GM13977 (cell line): ENCODE measurements around the gene ATP8B3.

Experiments used
- DNase-seq: peaks from one replicate; pipeline ENCODE4 v3.0.0; 2012; ENCODE audit warnings: low spot score
- CTCF ChIP-seq: IDR thresholded peaks from 2 replicates; pipeline ENCODE4 v1.5.1; 2012; ENCODE audit warnings: mild to moderate bottlenecking, control low read depth; ENCODE audit not compliant: insufficient read depth; ENCODE audit errors: extremely low read depth, missing control alignments
- in situ Hi-C: fragments of 300-500 bp; cut with MboI; formaldehyde crosslinking; loops from one replicate; pipeline ENCODE4 v1.12.0; 2022; ENCODE audit warnings: low sequenced_read_pairs, low pct_unique_long_range_greater_than_20kb, mixed read lengths, inconsistent platforms; ENCODE audit not compliant: unreplicated experiment

Gene ATP8B3

GRCh38 chr19:1827566-1828278, 15.6 kb upstream of the ATP8B3 start:
- TF ChIP-seq CTCF = no peak
- no peak for DNase-seq
- in situ Hi-C loops = no loop called here

- no peak for TF ChIP-seq CTCF
- in situ Hi-C loops = no loop called here
- peak; percentile 49 for DNase-seq
These were observed 14.8 kb upstream of the ATP8B3 start for GRCh38 chr19:1826557-1827521.

- TF ChIP-seq CTCF = peak; percentile 96
- in situ Hi-C loops = no loop called here
- peak; percentile 96 for DNase-seq
These were observed 14.0 kb upstream of the ATP8B3 start for GRCh38 chr19:1825909-1826556.

- no peak for TF ChIP-seq CTCF
- in situ Hi-C loops = no loop called here
- DNase-seq = no peak
These were observed 12.2 kb upstream of the ATP8B3 start for GRCh38 chr19:1824252-1824622.

- in situ Hi-C loops = no loop called here
- DNase-seq = no peak
- TF ChIP-seq CTCF = no peak
These were observed 11.6 kb upstream of the ATP8B3 start for GRCh38 chr19:1823539-1824251.

GRCh38 chr19:1823020-1823419, 10.9 kb upstream of the ATP8B3 start:
- no peak for TF ChIP-seq CTCF
- no peak for DNase-seq
- in situ Hi-C loops = no loop called here
